HepG2 (cell line): ENCODE data around the gene ASAP2. TPM values are rescaled to one million over a fixed set of nuclear protein-coding genes. Genes with fewer than 3 reads are reported as not detected.

Experiments
- ATAC-seq: fragments of 200-7000 bp; cut with Tn5 transposase; 3 replicates; pipeline ENCODE4 v1.9.1; 2020; ENCODE audit warnings: mild to moderate bottlenecking, moderate library complexity
- BruUV-seq: library from RNA; stranded (reverse); fragments of 400-500 nt; replicated peaks from 2 replicates; lab custom pipeline; 2021; lab: Mats Ljungman, UMichigan
- CTCF ChIA-PET: fragments of 300-600 bp; formaldehyde crosslinking; extraction: SDS; loops from one replicate; lab custom pipeline; 2021; ENCODE audit warnings: low total read pairs, inconsistent platforms, low intra/inter-chr PET ratio; lab: Yijun Ruan, JAX
- POLR2A ChIA-PET: fragments of 350-600 bp; sonication (Branson Sonifier 250); formaldehyde crosslinking; loops from one replicate; lab custom pipeline; 2020; ENCODE audit warnings: antibody characterized with exemption, inconsistent platforms; lab: Yijun Ruan, JAX
- DNase-seq: peaks from one replicate; pipeline ENCODE4 v3.0.0-alpha.2; 2015; ENCODE audit warnings: low spot score
- FAIRE-seq: peaks from 3 replicates; lab custom pipeline; 2011; peaks lifted over from hg19 to GRCh38; lab: Jason Lieb, UNC
- H2AFZ ChIP-seq: one replicate; pipeline ENCODE4 v1.6.1; 2011; ENCODE audit warnings: low read length, inconsistent platforms
- H3K27ac ChIP-seq: fragments of 300-600 bp; 3 replicates; pipeline ENCODE4 v1.8.0; 2011; ENCODE audit warnings: mixed run types, mild to moderate bottlenecking, mixed read lengths, low read length, inconsistent platforms; ENCODE audit not compliant: insufficient read depth; ENCODE audit errors: extremely low read length
- H3K27me3 ChIP-seq, 2 experiments: fragments of 200-600 bp in 1 of 2; 2 replicates in 1 of 2; 3 replicates in 1 of 2; pipeline versions ENCODE4 v1.6.0 to v1.8.0; 2011; ENCODE audit warnings: low read length in 2 of 2, mild to moderate bottlenecking in 2 of 2, moderate library complexity in 2 of 2, inconsistent platforms in 1 of 2; ENCODE audit not compliant: insufficient read depth in 2 of 2, control insufficient read depth in 1 of 2
- H3K36me3 ChIP-seq, 2 experiments: fragments of 200-600 bp in 1 of 2; replicated peaks in 1 of 2; 2 replicates in 1 of 2; 3 replicates in 1 of 2; pipeline versions ENCODE4 v1.5.1 to v1.8.0; 2011; ENCODE audit warnings: low read length in 2 of 2, inconsistent platforms in 1 of 2; ENCODE audit not compliant: insufficient read depth in 2 of 2, control insufficient read depth in 1 of 2
- H3K4me1 ChIP-seq: 2 replicates; pipeline ENCODE4 v1.5.1; 2012; ENCODE audit warnings: low read length, inconsistent platforms; ENCODE audit not compliant: insufficient read depth
- H3K4me2 ChIP-seq: 2 replicates; pipeline ENCODE4 v1.6.0; 2011; ENCODE audit warnings: low read depth, low read length, inconsistent platforms
- H3K4me3 ChIP-seq, 3 experiments: fragments of 200-600 bp in 1 of 3; sonication (generic), shearing (Covaris generic) in 1 of 3; replicated peaks in 1 of 3; 2 replicates each; pipeline ENCODE4 v1.5.1; 2011 to 2016; ENCODE audit warnings: low read length in 3 of 3, inconsistent platforms in 2 of 3, low read depth in 2 of 3, mild to moderate bottlenecking in 2 of 3, control low read depth in 1 of 3, mixed read lengths in 1 of 3; ENCODE audit not compliant: insufficient read depth in 1 of 3
- H3K79me2 ChIP-seq: one replicate; pipeline ENCODE4 v1.6.1; 2011; ENCODE audit warnings: low read length, inconsistent platforms; ENCODE audit not compliant: insufficient read depth
- H3K9ac ChIP-seq: 2 replicates; pipeline ENCODE4 v1.6.0; 2011; ENCODE audit warnings: mild to moderate bottlenecking, low read depth, low read length, inconsistent platforms; ENCODE audit not compliant: insufficient read depth
- H3K9me3 ChIP-seq: 2 replicates; pipeline ENCODE4 v1.5.1; 2012; ENCODE audit warnings: mild to moderate bottlenecking, low read length
- H4K20me1 ChIP-seq: 2 replicates; pipeline ENCODE4 v1.6.0; 2011; ENCODE audit warnings: inconsistent platforms, mild to moderate bottlenecking, low read length, moderate library complexity; ENCODE audit not compliant: insufficient read depth
- BRD4 ChIP-seq: sonication (generic); formaldehyde crosslinking; IDR thresholded peaks from 2 replicates; pipeline ENCODE4 v1.4.0; 2020; ENCODE audit warnings: missing genetic modification reagents
- HDAC2 ChIP-seq: sonication (generic); formaldehyde crosslinking; IDR thresholded peaks from 2 replicates; pipeline ENCODE4 v1.4.0; 2020; ENCODE audit warnings: missing genetic modification reagents
- KDM3A ChIP-seq: IDR thresholded peaks from 2 replicates; pipeline ENCODE4 v1.6.1; 2018; ENCODE audit warnings: low read depth, missing compliant biosample characterization
- PAWR ChIP-seq: sonication (generic); formaldehyde crosslinking; IDR thresholded peaks from 2 replicates; pipeline ENCODE4 v1.4.0; 2020; ENCODE audit warnings: missing genetic modification reagents, mild to moderate bottlenecking, borderline replicate concordance
- PCBP1 ChIP-seq: fragments of 200-400 bp; formaldehyde crosslinking; IDR thresholded peaks from 2 replicates; pipeline ENCODE4 v1.6.1; 2017; ENCODE audit warnings: mild to moderate bottlenecking, low read depth, low read length, borderline replicate concordance
- RELA ChIP-seq: sonication (generic); formaldehyde crosslinking; IDR thresholded peaks from 2 replicates; pipeline ENCODE4 v1.4.0; 2020; ENCODE audit warnings: missing genetic modification reagents
- SATB2 ChIP-seq: sonication (generic); formaldehyde crosslinking; IDR thresholded peaks from 2 replicates; pipeline ENCODE4 v1.5.0; 2020; ENCODE audit warnings: missing genetic modification reagents
- ZNF256 ChIP-seq: sonication (generic); formaldehyde crosslinking; conservative IDR thresholded peaks from 2 replicates; pipeline ENCODE4 v1.4.0; 2020; ENCODE audit warnings: missing genetic modification reagents
- ZNF263 ChIP-seq: sonication (generic); formaldehyde crosslinking; IDR thresholded peaks from 2 replicates; pipeline ENCODE4 v1.4.0; 2020; ENCODE audit warnings: missing genetic modification reagents
- ZNF44 ChIP-seq: sonication (generic); formaldehyde crosslinking; IDR thresholded peaks from 2 replicates; pipeline ENCODE4 v1.5.1; 2020; ENCODE audit warnings: mild to moderate bottlenecking, missing genetic modification reagents
- ZNF441 ChIP-seq: sonication (generic); formaldehyde crosslinking; IDR thresholded peaks from 2 replicates; pipeline ENCODE4 v1.7.0; 2021; ENCODE audit warnings: missing genetic modification reagents, borderline replicate concordance
- ZNF652 ChIP-seq: IDR thresholded peaks from 2 replicates; pipeline ENCODE4 v1.6.1; 2016; ENCODE audit warnings: low read depth, borderline replicate concordance
- ZNF691 ChIP-seq: sonication (generic); formaldehyde crosslinking; IDR thresholded peaks from 2 replicates; pipeline ENCODE4 v1.4.0; 2020; ENCODE audit warnings: missing genetic modification reagents, low read depth, mild to moderate bottlenecking, borderline replicate concordance
- WGBS: methylation state at CpG from one replicate; pipeline ENCODE4 v1.1.6; 2017; ENCODE audit warnings: low lambda C conversion rate; 5-methylcytosine and 5-hydroxymethylcytosine counted together
- in situ Hi-C: cut with HindIII; loops from 2 replicates; pipeline ENCODE4 v1.10.0; 2017; ENCODE audit warnings: low pct_unique_long_range_greater_than_20kb; ENCODE audit not compliant: extremely low pct_ligation_motif_present
- intact Hi-C: fragments of 100-400 bp; cut with micrococcal nuclease; formaldehyde crosslinking; loops from one replicate; pipeline ENCODE4 v1.10.0; 2022; ENCODE audit not compliant: unreplicated experiment
- polyA plus RNA-seq, 8 experiments: library from polyadenylated mRNA; depleted of rRNA in 3 of 8; stranded (reverse) in 7 of 8; unstranded in 1 of 8; fragments of >200 nt; fragmentation: Illumina TruSeq in 4 of 8; extraction: Trizol in 4 of 8; gene quantifications; 2 replicates each; pipeline versions ENCODE4 v1.2.1 to v1.2.3, GENCODE V29; 2011 to 2016; ENCODE audit warnings: low read depth in 4 of 8, missing spikeins in 1 of 8, mixed read lengths in 1 of 8; ENCODE audit not compliant: insufficient read depth in 1 of 8
- total RNA-seq, 5 experiments: library from RNA; depleted of rRNA; stranded (reverse); fragments of >200 nt; fragmentation: Illumina TruSeq; extraction: Trizol; gene quantifications; 2 replicates each; pipeline ENCODE4 v1.2.3, GENCODE V29; 2016; ENCODE audit warnings: low read depth in 1 of 5

The ASAP2 gene
- total and polyA plus RNA-seq, 2 of the 13 experiments (the other 11 are each of a cell fraction or from before 2014, with no cell fraction given): 7.3 to 22.3 TPM

DNA sequence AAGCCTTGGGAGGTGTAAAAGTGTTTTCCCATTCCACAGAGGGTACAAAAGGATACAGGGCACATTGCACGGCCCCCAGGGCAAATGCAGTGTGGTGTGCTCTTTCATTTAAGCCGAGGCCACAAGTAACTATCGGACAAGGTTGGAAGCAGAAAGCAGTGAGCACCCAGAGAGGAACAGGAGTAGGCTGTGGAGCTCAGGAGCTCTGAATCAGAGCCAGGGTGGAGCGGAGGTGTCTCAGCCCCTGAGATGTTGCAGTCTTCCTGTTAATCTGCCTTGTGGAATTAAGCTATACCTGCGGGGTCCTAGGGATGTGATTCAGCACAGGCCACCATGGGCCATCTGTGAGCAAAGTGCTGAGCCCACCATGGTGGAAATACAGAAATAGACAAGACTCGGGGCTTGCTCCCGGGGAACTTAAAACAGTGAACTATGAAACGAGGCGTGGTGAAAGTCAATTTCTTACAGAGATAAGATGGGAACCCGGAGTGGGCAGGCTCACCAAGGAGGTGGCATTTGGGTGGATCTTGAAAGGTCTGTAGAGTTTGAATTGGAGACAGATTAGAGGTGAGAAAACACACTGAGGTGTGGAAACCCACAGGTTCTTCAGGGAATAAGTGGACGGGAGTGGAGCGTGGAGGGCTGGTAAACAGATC, 44.0 kb downstream of the ASAP2 start:
- TF ChIP-seq ZNF263 (CRISPR knock-in tag) (no peak), ZNF441 (no peak), RELA (CRISPR knock-in tag) (no peak), PAWR (CRISPR knock-in tag) (no peak), ZNF256 (CRISPR knock-in tag) (no peak), ZNF44 (CRISPR knock-in tag) (no peak), SATB2 (CRISPR knock-in tag) (no peak), ZNF691 (CRISPR knock-in tag) (no peak), ZNF652 (CRISPR knock-in tag) (no peak), HDAC2 (CRISPR knock-in tag) (no peak), KDM3A (no peak), PCBP1 (no peak), BRD4 (no peak)
- no peaks in the 10 kb centered on the region for H3K36me3 ChIP-seq
- no peaks in the 10 kb centered on the region for H3K27me3 ChIP-seq
- no peak overlapping the region for H3K9ac ChIP-seq
- H3K4me3 ChIP-seq: no peak overlapping the region
- peaks cover 40% of the 10 kb centered on the region for H3K79me2 ChIP-seq
- in situ Hi-C loops: no loop called here
- peaks cover 49% of the 10 kb centered on the region for H3K4me1 ChIP-seq
- no peak overlapping the region for H3K4me2 ChIP-seq
- ChIA-PET POLR2A (no interaction called here), CTCF (no interaction called here)
- no peaks in the 10 kb centered on the region; the same call in 1 of the 2 replicates for H4K20me1 ChIP-seq
- ATAC-seq (no peak), DNase-seq (no peak), FAIRE-seq (no peak)
- 93% methylated on average over 12 of the region's 12 CpGs for WGBS
- intact Hi-C loops: no loop called here
- no TSS peak for BruUV-seq
- no peaks in the 10 kb centered on the region for H3K9me3 ChIP-seq
- H3K27ac ChIP-seq: no peak overlapping the region
- H2AFZ ChIP-seq: no peak overlapping the region
